Smooth muscle cell (in vitro differentiated cells): ENCODE measurements around the gene BBS9. TPM values are rescaled to one million over a fixed set of nuclear protein-coding genes. Genes with fewer than 3 reads are reported as not detected.
"Not testable (repeated sequence)": the region's sequence is repeated elsewhere in the genome, so short reads cannot be mapped to it uniquely, and the experiment has no call there.

Experiments used
- DNase-seq: peaks from one replicate; lab custom pipeline; 2025; ENCODE audit not compliant: unreplicated experiment; lab: John Stamatoyannopoulos, UW
- H2AFZ ChIP-seq: fragments of 200-600 bp; sonication (generic); 2 replicates; pipeline ENCODE4 v1.6.0; 2016; ENCODE audit warnings: antibody characterized with exemption, low read depth, mild to moderate bottlenecking
- H3F3A ChIP-seq: fragments of 200-600 bp; sonication (generic); 2 replicates; pipeline ENCODE4 v1.6.0; 2017; ENCODE audit warnings: antibody characterized with exemption, low read depth
- H3K27ac ChIP-seq: fragments of 200-600 bp; sonication (generic); 2 replicates; pipeline ENCODE4 v1.5.1; 2016; ENCODE audit warnings: low read depth, mild to moderate bottlenecking
- H3K27me3 ChIP-seq: fragments of 200-600 bp; sonication (generic); 2 replicates; pipeline ENCODE4 v1.6.1; 2016; ENCODE audit warnings: low read depth, mild to moderate bottlenecking
- H3K36me3 ChIP-seq: fragments of 200-600 bp; sonication (generic); 2 replicates; pipeline ENCODE4 v1.5.1; 2016; ENCODE audit warnings: low read depth
- H3K4me1 ChIP-seq: fragments of 200-600 bp; sonication (generic); 2 replicates; pipeline ENCODE4 v1.5.1; 2016; ENCODE audit warnings: low read depth
- H3K4me2 ChIP-seq: fragments of 200-600 bp; sonication (generic); 2 replicates; pipeline ENCODE4 v1.6.0; 2016; ENCODE audit warnings: mild to moderate bottlenecking
- H3K4me3 ChIP-seq: fragments of 200-600 bp; sonication (generic); 2 replicates; pipeline ENCODE4 v1.5.1; 2016; ENCODE audit warnings: mild to moderate bottlenecking
- H3K79me2 ChIP-seq: fragments of 200-600 bp; sonication (generic); 2 replicates; pipeline ENCODE4 v1.6.0; 2016; ENCODE audit warnings: low read depth, mild to moderate bottlenecking
- H3K9ac ChIP-seq: fragments of 200-600 bp; sonication (generic); 2 replicates; pipeline ENCODE4 v1.6.0; 2016; ENCODE audit warnings: low read depth
- H3K9me3 ChIP-seq: fragments of 200-600 bp; sonication (generic); replicated peaks from 2 replicates; pipeline ENCODE4 v1.5.1; 2016; ENCODE audit warnings: low read depth
- H4K20me1 ChIP-seq: fragments of 200-600 bp; sonication (generic); 2 replicates; pipeline ENCODE4 v1.6.0; 2016; ENCODE audit warnings: low read depth
- WGBS: methylation state at CpG from one replicate; pipeline ENCODE4 v1.1.7; 2016; ENCODE audit warnings: low lambda C conversion rate; 5-methylcytosine and 5-hydroxymethylcytosine counted together
- polyA plus RNA-seq: library from polyadenylated mRNA; unstranded; fragments of >200 nt; fragmentation: Nextera tagmentation; extraction: Ambion mirVana; gene quantifications from 2 replicates; pipeline ENCODE4 v1.2.1, GENCODE V29; 2016
- total RNA-seq: library from RNA; depleted of rRNA; stranded (reverse); fragments of >200 nt; gene quantifications from 2 replicates; pipeline ENCODE4 v1.2.3, GENCODE V29; 2014
- TF ChIP-seq, protein P1 (sequence below): fragments of 200-600 bp; sonication (generic); IDR thresholded peaks from 2 replicates; pipeline ENCODE4 v1.5.1; 2017; ENCODE audit warnings: borderline replicate concordance, mild to moderate bottlenecking, antibody characterized with exemption; ENCODE audit not compliant: insufficient read depth, poor library complexity, severe bottlenecking

BBS9 gene
- total and polyA plus RNA-seq, 2 experiments from 2014 or later: 12.8 to 19.6 TPM

DNA sequence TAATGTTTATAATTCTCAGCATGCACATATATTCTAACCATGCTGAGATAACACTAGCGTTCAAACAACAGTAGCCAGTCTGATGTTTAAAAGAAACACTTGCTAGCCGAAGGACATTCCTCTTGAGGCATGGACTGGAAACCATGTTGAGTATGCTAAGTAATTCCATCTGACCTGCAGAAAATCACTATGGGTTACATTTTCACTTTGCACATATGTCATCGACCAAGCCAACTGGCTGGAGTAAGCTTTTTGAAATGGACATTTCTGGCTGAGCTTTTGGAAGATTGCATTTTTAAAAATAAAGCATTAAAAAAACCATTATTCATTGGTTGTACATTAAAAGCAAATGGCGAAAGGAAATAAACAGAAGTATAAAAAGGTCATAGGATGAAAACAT is 88.2 kb downstream of the BBS9 start:
- H3K9ac ChIP-seq: no peak overlapping the region
- no peak overlapping the region for H3K4me3 ChIP-seq
- WGBS: 97% methylated on average over 4 of the region's 4 CpGs
- H3K4me2 ChIP-seq: no peak overlapping the region
- no peaks in the 10 kb centered on the region for H4K20me1 ChIP-seq
- H3K4me1 ChIP-seq: no peaks in the 10 kb centered on the region
- TF ChIP-seq, protein P1, sequence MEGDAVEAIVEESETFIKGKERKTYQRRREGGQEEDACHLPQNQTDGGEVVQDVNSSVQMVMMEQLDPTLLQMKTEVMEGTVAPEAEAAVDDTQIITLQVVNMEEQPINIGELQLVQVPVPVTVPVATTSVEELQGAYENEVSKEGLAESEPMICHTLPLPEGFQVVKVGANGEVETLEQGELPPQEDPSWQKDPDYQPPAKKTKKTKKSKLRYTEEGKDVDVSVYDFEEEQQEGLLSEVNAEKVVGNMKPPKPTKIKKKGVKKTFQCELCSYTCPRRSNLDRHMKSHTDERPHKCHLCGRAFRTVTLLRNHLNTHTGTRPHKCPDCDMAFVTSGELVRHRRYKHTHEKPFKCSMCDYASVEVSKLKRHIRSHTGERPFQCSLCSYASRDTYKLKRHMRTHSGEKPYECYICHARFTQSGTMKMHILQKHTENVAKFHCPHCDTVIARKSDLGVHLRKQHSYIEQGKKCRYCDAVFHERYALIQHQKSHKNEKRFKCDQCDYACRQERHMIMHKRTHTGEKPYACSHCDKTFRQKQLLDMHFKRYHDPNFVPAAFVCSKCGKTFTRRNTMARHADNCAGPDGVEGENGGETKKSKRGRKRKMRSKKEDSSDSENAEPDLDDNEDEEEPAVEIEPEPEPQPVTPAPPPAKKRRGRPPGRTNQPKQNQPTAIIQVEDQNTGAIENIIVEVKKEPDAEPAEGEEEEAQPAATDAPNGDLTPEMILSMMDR: no peak
- no peaks in the 10 kb centered on the region for H3K9me3 ChIP-seq
- H3K79me2 ChIP-seq: no peaks in the 10 kb centered on the region
- DNase-seq: no peak
- H3K27ac ChIP-seq: no peak overlapping the region
- no peak overlapping the region for H2AFZ ChIP-seq
- no peaks in the 10 kb centered on the region for H3K36me3 ChIP-seq
- H3K27me3 ChIP-seq: no peaks in the 10 kb centered on the region
- H3F3A ChIP-seq: no peaks in the 10 kb centered on the region

DNA sequence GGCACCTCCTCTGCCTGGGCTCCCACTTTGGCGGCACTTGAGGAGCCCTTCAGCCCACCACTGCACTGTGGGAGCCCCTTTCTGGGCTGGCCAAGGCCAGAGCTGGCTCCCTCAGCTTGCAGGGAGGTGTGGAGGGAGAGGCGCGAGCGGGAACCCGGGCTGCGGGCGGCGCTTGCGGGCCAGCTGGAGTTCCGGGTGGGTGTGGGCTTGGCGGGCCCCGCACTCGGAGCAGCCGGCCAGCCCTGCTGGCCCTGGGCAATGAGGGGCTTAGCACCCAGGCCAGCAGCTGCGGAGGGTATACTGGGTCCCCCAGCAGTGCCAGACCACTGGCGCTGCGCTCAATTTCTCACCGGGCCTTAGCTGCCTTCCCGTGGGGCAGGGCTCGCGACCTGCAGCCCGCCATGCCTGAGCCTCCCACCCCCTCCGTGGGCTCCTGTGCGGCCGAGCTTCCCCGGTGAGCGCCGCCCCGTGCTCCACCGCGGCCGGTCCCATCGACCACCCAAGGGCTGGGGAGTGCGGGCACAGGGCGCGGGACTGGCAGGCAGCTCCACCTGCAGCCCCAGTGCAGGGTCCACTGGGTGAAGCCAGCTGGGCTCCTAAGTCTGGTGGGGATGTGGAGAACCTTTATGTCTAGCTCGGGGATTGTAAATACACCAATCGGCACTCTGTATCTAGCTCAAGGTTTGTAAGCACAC is 89.6 kb downstream of the BBS9 start:
- H3K79me2 ChIP-seq, H3K4me2 ChIP-seq, H3K4me1 ChIP-seq, H3F3A ChIP-seq, H3K27ac ChIP-seq, H3K36me3 ChIP-seq, DNase-seq, H3K9ac ChIP-seq, H3K4me3 ChIP-seq, H3K27me3 ChIP-seq, H2AFZ ChIP-seq, H3K9me3 ChIP-seq, H4K20me1 ChIP-seq: not testable (repeated sequence)
- WGBS: over 99% methylated on average over 32 of the region's 38 CpGs

DNA sequence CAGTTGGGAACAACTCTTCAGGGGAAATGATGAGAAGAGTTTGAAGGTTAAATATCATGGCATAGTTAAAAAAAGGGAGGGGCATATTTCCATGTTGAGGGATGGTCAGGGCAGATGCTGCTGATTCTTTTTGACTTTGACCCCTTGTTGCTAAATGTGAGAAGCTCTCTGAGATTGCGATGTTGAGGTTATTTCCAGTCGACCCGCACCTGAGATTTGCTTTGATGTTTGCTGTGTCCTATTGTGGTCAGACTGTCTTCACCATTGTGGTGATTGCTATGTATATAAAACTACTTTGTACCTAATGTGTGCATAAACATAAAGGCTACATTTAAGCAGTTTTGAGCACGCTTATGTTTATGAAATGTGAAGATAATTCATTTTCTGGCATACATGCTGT is 90.9 kb downstream of the BBS9 start:
- no peak overlapping the region for H3K4me3 ChIP-seq
- no peaks in the 10 kb centered on the region for H3K9me3 ChIP-seq
- 94% methylated on average over 4 of the region's 4 CpGs for WGBS
- no peak overlapping the region for H3K4me2 ChIP-seq
- TF ChIP-seq, protein P1: no peak
- no peaks in the 10 kb centered on the region for H3K4me1 ChIP-seq
- no peaks in the 10 kb centered on the region for H3K79me2 ChIP-seq
- no peak overlapping the region for H2AFZ ChIP-seq
- no peaks in the 10 kb centered on the region for H4K20me1 ChIP-seq
- no peaks in the 10 kb centered on the region for H3K27me3 ChIP-seq
- H3K9ac ChIP-seq: no peak overlapping the region
- no peaks in the 10 kb centered on the region for H3F3A ChIP-seq
- no peaks in the 10 kb centered on the region for H3K36me3 ChIP-seq
- no peak overlapping the region for H3K27ac ChIP-seq
- DNase-seq: no peak

DNA sequence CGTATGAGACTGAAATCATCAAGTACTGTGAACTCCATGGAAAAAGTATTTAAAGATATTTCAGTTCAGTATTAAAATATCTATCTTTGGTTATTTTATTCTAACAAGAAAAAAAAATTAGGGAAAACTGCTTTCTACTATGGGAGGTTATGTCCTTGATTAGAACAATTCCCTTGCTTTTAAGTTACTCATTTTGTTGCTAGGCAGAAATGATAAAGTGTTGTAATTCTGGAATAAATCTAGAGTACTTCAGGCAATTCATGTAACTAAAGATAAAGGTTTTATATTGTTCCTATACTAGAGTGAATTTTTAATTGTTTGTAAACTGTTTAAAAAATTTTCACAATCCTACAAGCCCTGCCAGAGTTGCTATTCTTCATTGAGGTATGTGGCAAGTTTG is 92.0 kb downstream of the BBS9 start:
- WGBS: 97% methylated on average over 1 of the region's 1 CpG
- Histone ChIP-seq H3K4me2 (no peak overlapping the region), H3K27ac (no peak overlapping the region), H3K36me3 (no peaks in the 10 kb centered on the region), H3F3A (no peaks in the 10 kb centered on the region), H3K79me2 (no peaks in the 10 kb centered on the region), H4K20me1 (no peaks in the 10 kb centered on the region), H2AFZ (no peak overlapping the region), H3K9me3 (no peaks in the 10 kb centered on the region), H3K4me3 (no peak overlapping the region), H3K27me3 (no peaks in the 10 kb centered on the region), H3K4me1 (no peaks in the 10 kb centered on the region), H3K9ac (no peak overlapping the region)
- DNase-seq: no peak
- TF ChIP-seq, protein P1: no peak
